ENCODE measurements around the gene RGL2. TPM values are rescaled to one million over a fixed set of nuclear protein-coding genes. Genes with fewer than 3 reads are reported as not detected.

RGL2 gene
- total RNA-seq, 2 donors from 2014 or later, result 34.3 to 43.7 TPM

DNA sequence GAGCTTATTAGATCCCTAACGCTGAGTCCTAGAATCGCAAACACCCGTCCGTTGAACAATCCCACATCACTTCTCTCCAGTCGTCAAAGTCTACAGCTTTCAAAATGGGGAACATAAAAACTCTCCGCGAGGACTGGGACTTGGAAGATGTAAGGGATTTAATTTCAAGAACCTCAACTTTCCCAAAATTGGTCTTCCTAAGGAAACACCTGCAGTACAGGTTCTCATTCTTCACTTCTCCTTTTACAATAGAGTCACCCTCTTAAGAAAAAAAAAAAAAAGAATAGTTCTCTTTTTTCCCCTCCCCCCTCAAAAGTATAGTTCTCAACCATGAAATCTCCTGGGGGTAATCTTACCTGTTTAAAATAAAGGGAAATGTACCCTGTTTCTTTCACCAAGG is 25.4 kb upstream of the RGL2 start:
- DNase-seq (no peak), ATAC-seq (replicated peaks in 1 of 2) (no peak)
- peaks cover 10 to 24% of the 10 kb centered on the region in 2 donors for H3K36me3 Mint-ChIP-seq (ENCODE audit: insufficient read depth in 2 of 2)
- peak overlapping the region; percentile 97 to 100 for H3K4me3 Mint-ChIP-seq
- no peaks in the 10 kb centered on the region for H3K9me3 Mint-ChIP-seq
- H3K27ac Mint-ChIP-seq, result peak overlapping the region; percentile 50
- H3K27me3 Mint-ChIP-seq (ENCODE audit: low read depth), result no peaks in the 10 kb centered on the region
- peaks cover 48% of the 10 kb centered on the region for H3K4me1 Mint-ChIP-seq (ENCODE audit: low read depth)

DNA sequence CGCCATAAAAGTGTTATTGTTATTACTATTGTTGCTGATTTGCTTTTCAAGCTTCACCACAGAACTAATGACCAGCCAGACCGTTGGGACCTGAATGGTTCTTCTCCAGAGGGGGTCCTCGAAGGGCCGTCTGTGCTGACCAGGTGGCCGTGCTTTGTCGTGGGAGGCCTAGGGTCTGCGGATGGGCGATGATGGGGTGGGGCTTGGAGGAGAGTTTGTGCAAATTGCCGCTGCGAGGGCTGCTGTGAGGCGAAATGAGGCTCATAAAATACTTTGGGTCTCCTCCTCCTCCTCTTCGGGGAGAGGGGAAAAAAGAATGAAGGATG is 24.8 kb upstream of the RGL2 start:
- Mint-ChIP-seq H3K9me3 (no peaks in the 10 kb centered on the region), H3K36me3 (ENCODE audit: insufficient read depth in 2 of 2) (peaks cover 10 to 27% of the 10 kb centered on the region in 2 donors), H3K4me1 (ENCODE audit: low read depth) (peaks cover 54% of the 10 kb centered on the region), H3K27ac (peak overlapping the region; percentile 97), H3K27me3 (ENCODE audit: low read depth) (no peaks in the 10 kb centered on the region), H3K4me3 (peak overlapping the region; percentile 97 to 100)
- ATAC-seq (replicated peaks in 1 of 2), result peak in 1 of 2 donors; percentile 2
- peak in 1 of 2 donors; percentile 24 for DNase-seq

DNA sequence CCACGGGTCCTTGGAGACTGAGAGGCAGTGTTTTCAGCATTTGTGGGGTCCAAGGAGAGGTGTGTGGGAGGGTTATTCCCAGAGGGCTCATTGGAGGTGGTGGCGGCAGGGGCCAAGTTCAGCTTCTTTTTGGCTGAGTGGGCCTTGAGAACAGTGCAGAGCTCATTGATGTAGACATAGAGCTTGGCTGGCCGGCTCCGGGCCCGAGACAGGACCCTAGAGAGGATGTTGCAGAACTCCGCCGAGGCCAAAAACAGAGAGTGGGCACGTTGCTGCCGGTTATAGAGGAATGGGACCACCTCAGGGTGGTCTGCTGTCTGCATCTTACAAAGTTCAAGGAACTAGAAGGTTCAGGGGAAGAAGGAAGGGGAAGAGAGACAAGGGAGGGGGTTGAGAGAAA is 22.5 kb upstream of the RGL2 start:
- ATAC-seq (replicated peaks in 1 of 2) (no peak), DNase-seq (no peak)
- peak overlapping the region; percentile 18 for H3K27ac Mint-ChIP-seq
- peaks cover 71% of the 10 kb centered on the region for H3K4me1 Mint-ChIP-seq (ENCODE audit: low read depth)
- no peaks in the 10 kb centered on the region for H3K9me3 Mint-ChIP-seq
- peaks cover 11 to 32% of the 10 kb centered on the region in 2 donors for H3K36me3 Mint-ChIP-seq (ENCODE audit: insufficient read depth in 2 of 2)
- H3K4me3 Mint-ChIP-seq, result peak overlapping the region; percentile 72 to 100
- H3K27me3 Mint-ChIP-seq (ENCODE audit: low read depth), result no peaks in the 10 kb centered on the region

DNA sequence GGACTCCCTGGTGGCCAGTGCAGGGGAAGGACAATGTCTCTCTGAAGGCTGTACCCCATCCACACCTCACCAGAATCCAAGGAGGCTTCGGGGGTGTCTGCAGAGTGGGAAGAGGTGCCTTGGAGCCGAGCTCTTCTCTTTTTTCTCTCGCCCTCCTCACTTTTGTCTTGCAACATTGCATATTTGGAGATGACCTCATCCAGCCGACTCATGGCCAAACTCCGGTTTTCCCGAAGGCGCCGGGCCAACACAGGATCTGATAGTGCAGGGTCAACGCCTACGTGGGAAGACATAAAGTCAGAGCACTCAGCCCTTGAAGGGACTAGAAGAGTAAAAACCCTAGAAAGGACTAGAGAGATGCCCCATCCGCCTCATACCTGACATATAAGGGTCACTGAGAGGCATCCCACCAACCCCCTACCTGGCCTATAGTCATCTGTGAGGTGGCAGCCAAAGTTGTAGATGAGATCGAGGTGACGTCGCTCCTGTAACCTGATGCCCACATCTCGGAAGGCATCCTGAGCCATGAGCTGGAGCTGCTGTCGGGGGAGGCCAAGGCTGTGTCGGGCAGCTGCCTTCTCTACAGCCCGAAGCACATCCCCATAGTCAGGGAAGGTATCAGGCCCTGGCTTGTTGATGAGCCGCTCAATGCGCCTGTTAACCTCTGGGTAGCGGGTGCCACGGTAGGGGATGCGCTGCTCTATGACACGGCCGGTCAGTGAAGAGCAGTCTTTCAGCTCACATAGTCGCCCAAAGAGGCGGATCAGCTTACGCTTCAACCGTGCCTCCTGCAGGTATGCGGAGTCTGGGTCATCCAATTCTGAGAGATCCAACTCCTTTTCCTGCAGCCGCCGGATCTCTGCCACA is 21.8 kb upstream of the RGL2 start:
- H3K9me3 Mint-ChIP-seq, result no peaks in the 10 kb centered on the region
- H3K4me1 Mint-ChIP-seq (ENCODE audit: low read depth), result peaks cover 78% of the 10 kb centered on the region
- DNase-seq (no peak), ATAC-seq (replicated peaks in 1 of 2) (no peak)
- H3K4me3 Mint-ChIP-seq, result peak overlapping the region; percentile 72 to 100
- no peaks in the 10 kb centered on the region for H3K27me3 Mint-ChIP-seq (ENCODE audit: low read depth)
- H3K36me3 Mint-ChIP-seq (ENCODE audit: insufficient read depth in 2 of 2), result peaks cover 11 to 32% of the 10 kb centered on the region in 2 donors
- H3K27ac Mint-ChIP-seq, result peak overlapping the region; percentile 51

DNA sequence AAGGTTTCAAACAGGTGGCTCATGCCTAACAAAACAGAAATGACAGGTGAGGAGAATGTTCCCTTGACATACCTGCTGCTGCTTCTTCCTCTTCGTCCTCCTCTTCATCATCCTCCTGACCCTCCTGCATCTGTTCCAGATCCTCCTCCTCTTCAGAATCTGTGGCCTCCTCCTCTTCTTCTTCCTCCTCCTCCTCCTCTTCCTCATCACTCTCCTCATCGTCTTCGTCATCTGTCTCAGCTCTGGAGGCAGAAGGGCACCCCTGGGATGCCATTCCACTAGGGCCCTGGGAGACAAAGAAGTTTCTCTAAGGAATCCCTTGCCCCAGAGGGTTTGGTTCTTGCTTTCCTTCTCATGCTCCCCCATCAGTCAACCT is 21.2 kb upstream of the RGL2 start:
- Mint-ChIP-seq H3K4me3 (peak overlapping the region; percentile 98 to 100), H3K9me3 (no peaks in the 10 kb centered on the region), H3K27me3 (ENCODE audit: low read depth) (no peaks in the 10 kb centered on the region)

DNA sequence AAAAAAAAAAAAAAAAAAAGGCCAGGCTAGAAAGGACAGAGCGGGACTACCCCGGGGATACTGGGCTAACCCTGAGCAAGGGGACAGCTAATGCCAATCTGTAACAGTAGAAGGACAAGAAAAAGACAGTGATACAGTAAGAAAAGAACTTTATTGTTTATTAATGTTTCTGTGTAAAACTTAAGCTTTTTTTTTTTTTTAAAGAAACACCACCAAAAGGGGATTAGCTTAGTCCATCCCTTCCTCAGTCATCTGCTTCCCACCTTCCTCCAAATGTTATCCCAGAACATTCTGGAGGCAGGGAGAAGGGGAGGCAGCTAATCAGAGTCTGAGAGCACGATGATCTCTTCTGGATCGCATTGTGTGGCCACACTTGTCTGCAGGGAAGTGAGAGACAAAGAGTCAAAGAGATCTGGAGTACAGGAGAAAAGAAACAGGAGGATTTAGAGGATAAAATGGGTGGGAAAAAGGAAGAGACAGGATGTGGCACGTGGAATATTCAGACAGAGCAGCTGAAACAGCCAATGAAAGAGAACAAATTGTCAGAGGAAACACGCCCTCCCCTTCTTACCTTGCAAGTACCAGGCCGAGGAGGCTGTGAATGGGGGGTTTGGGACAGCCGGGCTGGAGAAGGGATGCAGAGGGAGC is 19.8 kb upstream of the RGL2 start:
- peaks cover 11 to 33% of the 10 kb centered on the region in 2 donors for H3K36me3 Mint-ChIP-seq (ENCODE audit: insufficient read depth in 2 of 2)
- H3K27ac Mint-ChIP-seq, result peak overlapping the region; percentile 98
- peak overlapping the region; percentile 97 to 98 for H3K4me3 Mint-ChIP-seq
- DNase-seq (no peak), ATAC-seq (replicated peaks in 1 of 2) (no peak)
- H3K27me3 Mint-ChIP-seq (ENCODE audit: low read depth), result no peaks in the 10 kb centered on the region
- H3K4me1 Mint-ChIP-seq (ENCODE audit: low read depth), result peaks cover 87% of the 10 kb centered on the region
- H3K9me3 Mint-ChIP-seq, result no peaks in the 10 kb centered on the region

More for the DNA sequence above, 21.2 kb upstream of the RGL2 start:
- Mint-ChIP-seq H3K4me1 (ENCODE audit: low read depth) (peaks cover 84% of the 10 kb centered on the region), H3K27ac (peak overlapping the region; percentile 51), H3K36me3 (ENCODE audit: insufficient read depth in 2 of 2) (peaks cover 11 to 32% of the 10 kb centered on the region in 2 donors)
- no peak for ATAC-seq (replicated peaks in 1 of 2)
- no peak for DNase-seq

DNA sequence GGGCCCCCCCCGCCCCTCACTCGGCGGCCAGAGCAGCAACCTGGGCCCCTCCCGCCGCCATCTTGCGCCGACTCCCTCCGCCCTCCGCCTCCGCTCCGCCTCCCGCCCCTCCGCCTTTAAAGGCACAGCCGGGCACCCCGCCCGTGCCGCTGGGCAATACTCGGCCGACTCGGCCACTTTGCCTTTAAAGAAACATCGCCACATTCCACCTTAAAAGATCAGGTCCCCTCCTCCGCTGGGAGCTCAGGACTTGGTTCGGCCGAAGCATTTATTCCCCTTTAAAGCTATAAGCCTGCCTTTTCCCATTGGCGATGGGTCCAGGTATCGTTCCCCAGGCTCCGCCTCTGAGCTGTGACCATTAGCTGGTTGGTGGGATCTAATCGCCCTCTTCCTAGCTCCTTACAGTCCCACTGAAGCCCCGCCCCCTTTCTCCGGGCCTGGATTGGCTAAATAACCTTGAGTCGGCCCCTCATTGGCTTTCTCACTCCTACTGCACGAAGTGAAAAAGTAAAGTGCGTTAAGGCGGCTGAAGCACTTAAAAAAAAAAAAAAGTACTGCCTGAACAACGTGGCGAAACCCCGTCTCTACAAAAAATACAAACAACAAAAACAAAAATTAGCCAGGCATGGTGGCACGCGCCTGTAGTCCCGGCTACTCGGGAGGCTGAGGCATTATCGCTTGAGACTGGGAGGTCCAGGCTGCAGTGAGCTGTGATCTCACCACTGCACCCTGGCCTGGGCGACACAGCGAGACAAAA is 19.1 kb upstream of the RGL2 start, which contains the start of gene ZBTB22:
Gene ZBTB22 (minus strand): TSS at position 76 of the 757 bp plus-strand sequence. CDS start 828 bp downstream, outside the sequence.
- Mint-ChIP-seq H3K27me3 (ENCODE audit: low read depth) (no peaks in the 10 kb centered on the region), H3K4me3 (peak within 1 kb of the TSS; percentile 98), H3K27ac (peak within 1 kb of the TSS; percentile 98), H3K9me3 (no peaks in the 10 kb centered on the region), H3K4me1 (ENCODE audit: low read depth) (peaks cover 80% of the 10 kb centered on the region), H3K36me3 (ENCODE audit: insufficient read depth in 2 of 2) (peaks cover 17 to 39% of the 10 kb centered on the region in 2 donors)
- DNase-seq, result peak; percentile 95 to 97
- ATAC-seq (replicated peaks in 1 of 2), result peak; percentile 71 to 72

DNA sequence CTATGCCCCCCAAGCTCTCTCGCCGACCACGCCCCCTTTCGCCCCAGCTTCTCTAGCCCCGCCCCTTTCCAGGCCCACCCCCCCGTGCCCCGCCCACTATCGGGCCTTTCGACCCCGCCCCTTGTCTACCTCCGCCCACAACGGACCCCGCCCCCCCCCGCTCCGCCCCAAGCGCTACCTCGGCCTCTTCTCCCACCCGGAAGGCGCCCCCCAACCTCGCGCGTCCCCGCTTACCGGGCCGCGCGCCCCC is 18.6 kb upstream of the RGL2 start:
- peaks cover 18 to 40% of the 10 kb centered on the region in 2 donors for H3K36me3 Mint-ChIP-seq (ENCODE audit: insufficient read depth in 2 of 2)
- no peaks in the 10 kb centered on the region for H3K27me3 Mint-ChIP-seq (ENCODE audit: low read depth)
- ATAC-seq (replicated peaks in 1 of 2) (no peak), DNase-seq (no peak)
- peak overlapping the region; percentile 73 for H3K27ac Mint-ChIP-seq
- H3K4me1 Mint-ChIP-seq (ENCODE audit: low read depth), result peaks cover 79% of the 10 kb centered on the region
- H3K4me3 Mint-ChIP-seq, result peak overlapping the region; percentile 72 to 98
- no peaks in the 10 kb centered on the region for H3K9me3 Mint-ChIP-seq

DNA sequence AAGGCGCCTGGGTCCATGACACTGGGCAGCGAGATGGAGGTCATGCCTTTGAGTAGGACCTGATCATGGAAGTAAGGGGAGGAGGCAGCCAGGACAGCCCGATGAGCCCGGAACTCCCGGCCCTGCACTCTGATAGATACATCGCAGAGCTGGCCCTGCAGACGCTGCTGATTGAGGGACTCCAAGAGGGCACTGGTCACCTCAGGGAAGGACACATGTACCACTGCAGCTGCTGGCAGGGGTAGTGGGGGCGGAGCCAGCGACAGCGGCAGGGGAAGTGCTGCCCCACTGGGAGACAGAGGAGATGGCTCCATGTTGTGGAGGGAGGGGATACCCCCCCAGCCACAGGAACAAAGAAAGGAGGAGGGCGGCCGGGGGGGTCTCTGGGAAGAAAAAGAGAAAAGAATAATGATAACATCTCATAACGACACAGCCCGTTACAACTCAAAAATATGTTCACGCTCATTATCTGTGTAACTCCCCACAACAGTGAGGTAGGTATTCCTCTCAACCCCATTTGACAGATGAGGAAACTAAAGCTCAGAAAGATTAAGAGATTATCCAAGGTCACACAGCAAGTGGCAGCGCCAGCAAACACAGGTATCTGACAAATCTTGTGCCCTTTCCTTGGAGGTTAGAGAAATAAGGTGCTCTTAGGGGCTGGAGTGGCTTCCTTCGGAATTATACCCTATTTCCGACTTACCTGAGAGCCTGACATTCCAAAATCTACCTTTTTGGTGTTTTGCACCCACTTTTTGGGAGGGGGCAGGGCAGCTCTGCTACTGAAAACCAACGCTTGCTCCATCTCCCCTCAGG is 18.1 kb upstream of the RGL2 start:
- peaks cover 13 to 37% of the 10 kb centered on the region in 2 donors for H3K36me3 Mint-ChIP-seq (ENCODE audit: insufficient read depth in 2 of 2)
- peaks cover 77% of the 10 kb centered on the region for H3K4me1 Mint-ChIP-seq (ENCODE audit: low read depth)
- H3K9me3 Mint-ChIP-seq, result no peaks in the 10 kb centered on the region
- peak overlapping the region; percentile 72 to 98 for H3K4me3 Mint-ChIP-seq
- no peaks in the 10 kb centered on the region for H3K27me3 Mint-ChIP-seq (ENCODE audit: low read depth)
- ATAC-seq (replicated peaks in 1 of 2), result no peak
- no peak for DNase-seq
- peak overlapping the region; percentile 73 for H3K27ac Mint-ChIP-seq

DNA sequence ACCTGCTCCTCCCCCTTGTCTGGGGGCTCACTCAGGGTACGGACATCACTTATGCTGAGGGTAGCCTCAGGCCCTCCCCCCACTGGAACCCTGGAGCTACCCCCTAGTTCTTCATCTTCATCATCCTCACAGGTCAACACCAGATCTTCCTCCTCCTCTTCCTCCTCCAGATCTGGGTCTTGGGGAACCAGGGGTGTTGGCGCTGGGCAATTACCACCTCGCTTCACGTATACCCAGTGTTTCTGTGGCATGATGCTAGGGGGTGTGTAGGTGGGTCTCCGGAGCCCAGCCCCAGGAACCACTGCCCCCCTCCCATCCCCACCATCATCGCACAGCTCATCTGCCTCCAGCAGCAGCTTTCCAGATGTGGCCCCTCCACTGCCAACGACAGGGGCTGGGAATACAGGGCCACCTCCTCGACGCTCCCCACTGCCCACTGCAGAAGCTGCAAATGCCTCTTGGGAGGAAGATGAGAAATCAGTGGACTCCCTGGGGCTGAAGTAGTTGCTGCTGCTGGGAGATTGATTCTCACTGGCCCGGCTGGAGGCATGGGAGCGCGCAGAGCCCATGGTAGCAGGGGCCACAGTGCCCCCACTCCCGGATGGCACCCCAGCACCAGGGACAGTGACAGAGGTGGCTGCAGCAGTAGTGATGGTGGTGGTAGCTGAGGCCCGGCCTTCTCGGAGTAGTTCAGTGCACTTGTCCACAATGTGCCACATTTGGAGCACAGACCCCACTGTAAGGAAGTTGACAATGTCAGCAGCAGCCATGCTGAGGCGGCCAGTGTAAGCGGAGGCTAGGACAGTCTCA is 17.3 kb upstream of the RGL2 start:
- Mint-ChIP-seq H3K4me3 (peak overlapping the region; percentile 72 to 98), H3K9me3 (no peaks in the 10 kb centered on the region), H3K36me3 (ENCODE audit: insufficient read depth in 2 of 2) (peaks cover 13 to 37% of the 10 kb centered on the region in 2 donors), H3K4me1 (ENCODE audit: low read depth) (peaks cover 76% of the 10 kb centered on the region), H3K27ac (no peak overlapping the region), H3K27me3 (ENCODE audit: low read depth) (no peaks in the 10 kb centered on the region)
- DNase-seq, result no peak
- ATAC-seq (replicated peaks in 1 of 2), result no peak

DNA sequence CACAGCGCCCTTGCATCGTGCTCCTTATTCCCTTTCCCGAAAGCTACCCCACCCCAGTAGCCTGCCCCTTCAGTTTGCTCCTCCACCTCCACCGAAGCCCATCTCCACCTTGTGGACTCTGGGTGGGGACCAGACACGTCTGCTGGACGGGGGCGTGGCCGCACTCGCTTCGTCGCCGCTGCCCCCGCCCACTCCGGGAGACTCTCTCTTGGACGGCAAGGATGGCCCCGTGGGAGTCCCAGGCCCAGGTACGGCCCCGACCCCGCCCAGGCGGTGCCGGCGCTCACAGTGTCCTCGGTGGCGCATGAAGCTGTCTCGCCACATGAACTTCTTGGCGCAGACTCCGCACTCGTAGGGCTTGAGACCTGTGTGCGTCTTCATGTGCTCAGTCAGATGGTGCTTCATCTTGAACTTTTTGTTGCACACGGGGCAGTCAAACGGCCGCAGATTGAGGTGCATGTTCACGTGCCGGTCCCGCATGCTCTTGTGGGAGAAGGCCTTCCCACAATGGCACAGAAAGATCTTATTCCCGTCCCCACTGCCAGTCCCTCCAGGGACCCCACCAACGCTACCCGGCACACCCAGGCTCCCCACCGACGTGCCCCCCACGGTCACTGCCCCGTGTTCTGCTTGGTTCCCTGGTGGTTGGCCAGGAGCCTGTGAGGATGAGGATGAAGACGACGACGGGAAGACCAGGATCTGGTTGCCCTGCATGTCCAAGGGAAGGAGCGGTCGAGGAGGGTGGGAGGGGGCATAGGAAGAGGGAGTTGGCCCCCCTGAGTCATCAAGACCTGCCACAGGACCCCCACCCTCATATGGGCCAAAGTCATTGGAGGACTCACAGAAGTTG is 16.4 kb upstream of the RGL2 start:
- ATAC-seq (replicated peaks in 1 of 2) (no peak), DNase-seq (peak in 1 of 2 donors; percentile 19)
- Mint-ChIP-seq H3K4me1 (ENCODE audit: low read depth) (peaks cover 76% of the 10 kb centered on the region), H3K36me3 (ENCODE audit: insufficient read depth in 2 of 2) (peaks cover 13 to 37% of the 10 kb centered on the region in 2 donors), H3K27ac (peak overlapping the region; percentile 98), H3K27me3 (ENCODE audit: low read depth) (no peaks in the 10 kb centered on the region), H3K4me3 (peak overlapping the region; percentile 98), H3K9me3 (no peaks in the 10 kb centered on the region)
